PC-9 (cell line): Measurements from ENCODE around the gene PDSS1. TPM values are rescaled to one million over a fixed set of nuclear protein-coding genes. Genes with fewer than 3 reads are reported as not detected.

Source experiments
- BruUV-seq: library from RNA; stranded (reverse); fragments of 400-500 nt; replicated peaks from 2 replicates; lab custom pipeline; 2021; lab: Mats Ljungman, UMichigan
- CTCF ChIA-PET: fragments of 300-600 bp; sonication (Branson Sonifier 250); formaldehyde crosslinking; loops from one replicate; lab custom pipeline; 2022; ENCODE audit warnings: antibody characterized with exemption; lab: Charles Lee
- POLR2A ChIA-PET: fragments of 300-600 bp; sonication (Branson Sonifier 250); formaldehyde crosslinking; loops from one replicate; lab custom pipeline; 2022; ENCODE audit warnings: antibody characterized with exemption; ENCODE audit not compliant: unreplicated experiment; lab: Charles Lee
- DNase-seq, 2 experiments: peaks; one replicate each; pipeline versions ENCODE4 v3.0.0 to v3.0.0-alpha.2; 2015 to 2022; ENCODE audit warnings: mixed read lengths in 1 of 2
- H2AFZ ChIP-seq: fragments of 200-600 bp; sonication (generic); 2 replicates; pipeline ENCODE4 v1.8.1; 2017; ENCODE audit warnings: antibody characterized with exemption
- H3F3A ChIP-seq: fragments of 200-600 bp; sonication (generic); 2 replicates; pipeline ENCODE4 v1.8.1; 2017; ENCODE audit warnings: antibody characterized with exemption, mild to moderate bottlenecking, low read depth; ENCODE audit not compliant: insufficient read depth
- H3K27ac ChIP-seq: fragments of 200-600 bp; sonication (generic); 2 replicates; pipeline ENCODE4 v1.6.1; 2016; ENCODE audit warnings: mixed run types
- H3K27me3 ChIP-seq: fragments of 200-600 bp; sonication (generic); 2 replicates; pipeline ENCODE4 v1.6.1; 2016; ENCODE audit warnings: low read depth, mixed run types; ENCODE audit not compliant: insufficient read depth
- H3K36me3 ChIP-seq: fragments of 200-600 bp; sonication (generic); 2 replicates; pipeline ENCODE4 v1.6.1; 2016; ENCODE audit warnings: low read depth, mixed run types
- H3K4me1 ChIP-seq: fragments of 200-600 bp; sonication (generic); replicated peaks from 2 replicates; pipeline ENCODE4 v1.6.1; 2016; ENCODE audit warnings: mixed run types; ENCODE audit not compliant: insufficient read depth
- H3K4me2 ChIP-seq: fragments of 200-600 bp; sonication (generic); 2 replicates; pipeline ENCODE4 v1.6.1; 2017; ENCODE audit warnings: mixed run types
- H3K4me3 ChIP-seq: fragments of 200-600 bp; sonication (generic); 2 replicates; pipeline ENCODE4 v1.6.1; 2016; ENCODE audit warnings: mixed run types
- H3K79me2 ChIP-seq: fragments of 200-600 bp; sonication (generic); 2 replicates; pipeline ENCODE4 v1.6.1; 2017; ENCODE audit warnings: low read depth, mixed run types
- H3K9me2 ChIP-seq: fragments of 200-600 bp; sonication (generic); 2 replicates; pipeline ENCODE4 v1.8.1; 2017; ENCODE audit warnings: mild to moderate bottlenecking; ENCODE audit not compliant: insufficient read depth
- H3K9me3 ChIP-seq: fragments of 200-600 bp; sonication (generic); 2 replicates; pipeline ENCODE4 v1.8.1; 2016; ENCODE audit warnings: low read depth; ENCODE audit not compliant: insufficient read depth
- H4K20me1 ChIP-seq: fragments of 200-600 bp; sonication (generic); 2 replicates; pipeline ENCODE4 v1.8.1; 2017; ENCODE audit not compliant: insufficient read depth
- CTCF ChIP-seq: fragments of 200-600 bp; sonication (generic); conservative IDR thresholded peaks from 2 replicates; pipeline ENCODE4 v1.6.1; 2017; ENCODE audit warnings: mixed run types, antibody characterized with exemption, mild to moderate bottlenecking, moderate library complexity
- EZH2 ChIP-seq: fragments of 200-600 bp; sonication (generic); IDR thresholded peaks from 2 replicates; pipeline ENCODE4 v1.8.0; 2017; ENCODE audit warnings: antibody characterized with exemption, low read depth
- intact Hi-C: fragments of 100-400 bp; cut with micrococcal nuclease; formaldehyde crosslinking; loops from one replicate; pipeline ENCODE4 v1.10.0; 2022; ENCODE audit not compliant: unreplicated experiment
- total RNA-seq: library from RNA; stranded (reverse); gene quantifications from 2 replicates; pipeline ENCODE4 v1.2.3, GENCODE V29; 2021

The PDSS1 gene
- total RNA-seq, 1 experiment from 2014 or later = 5.6 TPM

- Histone ChIP-seq H3F3A (no peaks in the 10 kb centered on the region), H2AFZ (no peak overlapping the region), H3K27ac (no peak overlapping the region), H4K20me1 (no peaks in the 10 kb centered on the region), H3K4me1 (no peaks in the 10 kb centered on the region), H3K4me3 (no peak overlapping the region), H3K9me2 (no peaks in the 10 kb centered on the region), H3K36me3 (no peaks in the 10 kb centered on the region), H3K4me2 (no peak overlapping the region), H3K9me3 (no peaks in the 10 kb centered on the region), H3K27me3 (no peaks in the 10 kb centered on the region), H3K79me2 (peaks cover 21% of the 10 kb centered on the region; the same call in 1 of the 2 replicates)
- DNase-seq = no peak
- BruUV-seq = no TSS peak
- CTCF ChIA-PET = no interaction called here
- TF ChIP-seq CTCF (no peak), EZH2 (no peak)
- intact Hi-C loops = no loop called here
- POLR2A ChIA-PET = no interaction called here
Measured at GRCh38 chr10:26773633-26774032, 76.1 kb downstream of the PDSS1 start.

GRCh38 chr10:26776258-26776657 lies 78.8 kb downstream of the PDSS1 start:
- Histone ChIP-seq H3K9me2 (no peaks in the 10 kb centered on the region), H3K27me3 (no peaks in the 10 kb centered on the region), H3K79me2 (peaks cover 40% of the 10 kb centered on the region), H3F3A (peaks cover 6% of the 10 kb centered on the region; the same call in 1 of the 2 replicates), H4K20me1 (peaks cover under 1% of the 10 kb centered on the region; the same call in 1 of the 2 replicates), H3K36me3 (no peaks in the 10 kb centered on the region), H2AFZ (no peak overlapping the region), H3K4me1 (peaks cover 7% of the 10 kb centered on the region), H3K4me3 (no peak overlapping the region), H3K4me2 (no peak overlapping the region), H3K27ac (no peak overlapping the region), H3K9me3 (no peaks in the 10 kb centered on the region)
- BruUV-seq = no TSS peak
- intact Hi-C loops = no loop called here
- no peak for TF ChIP-seq CTCF
- no peak for TF ChIP-seq EZH2
- DNase-seq = no peak
- ChIA-PET CTCF (interaction anchor here (0.7 kb wide), 1 partner anchor 54 kb away, joined by 14 read pairs; no protein-coding TSS in a partner anchor), POLR2A (no interaction called here)

- peaks cover 20% of the 10 kb centered on the region for H3K4me1 ChIP-seq
- no peak for DNase-seq
- H3K36me3 ChIP-seq = no peaks in the 10 kb centered on the region
- no peak for TF ChIP-seq EZH2
- no peak for TF ChIP-seq CTCF
- H3K9me3 ChIP-seq = no peaks in the 10 kb centered on the region
- intact Hi-C loops = no loop called here
- no TSS peak for BruUV-seq
- H4K20me1 ChIP-seq = peaks cover 3% of the 10 kb centered on the region; the same call in 1 of the 2 replicates
- peaks cover 20% of the 10 kb centered on the region for H3F3A ChIP-seq
- ChIA-PET CTCF (no interaction called here), POLR2A (no interaction called here)
- H2AFZ ChIP-seq = no peak overlapping the region
- no peaks in the 10 kb centered on the region for H3K27me3 ChIP-seq
- H3K4me3 ChIP-seq = no peak overlapping the region
- no peak overlapping the region for H3K4me2 ChIP-seq
- no peak overlapping the region for H3K27ac ChIP-seq
- no peaks in the 10 kb centered on the region for H3K9me2 ChIP-seq
- H3K79me2 ChIP-seq = peaks cover 49% of the 10 kb centered on the region
Measured at GRCh38 chr10:26777686-26778085, 80.2 kb downstream of the PDSS1 start.
